Upper lobe of left lung (tissue), 6 donors: Measurements from ENCODE around the gene SORCS1. TPM values are rescaled to one million over a fixed set of nuclear protein-coding genes. Genes with fewer than 3 reads are reported as not detected.

ENCODE experiments used
- ATAC-seq, 2 donors: fragments of 200-7000 bp; cut with Tn5 transposase; one replicate each; pipeline ENCODE4 v1.9.1; 2022; ENCODE audit warnings: mild to moderate bottlenecking in 2 of 2, moderate library complexity in 2 of 2; ENCODE audit not compliant: low FRiP score in 2 of 2
- DNase-seq, 2 donors: peaks; one replicate each; pipeline ENCODE4 v3.0.0-alpha.2; 2019 to 2020
- H3K27ac ChIP-seq, 4 donors: fragments of 200-600 bp; sonication (generic); one replicate each; pipeline ENCODE4 v1.5.1; 2016 to 2019
- H3K27me3 ChIP-seq, 4 donors: fragments of 200-600 bp; sonication (generic); one replicate each; pipeline ENCODE4 v1.5.1; 2017 to 2019
- H3K36me3 ChIP-seq, 4 donors: fragments of 200-600 bp; sonication (generic); one replicate each; pipeline ENCODE4 v1.5.1; 2016 to 2019
- H3K4me1 ChIP-seq, 4 donors: fragments of 200-600 bp; sonication (generic); one replicate each; pipeline ENCODE4 v1.5.1; 2018 to 2019
- H3K4me3 ChIP-seq, 4 donors: fragments of 200-600 bp; sonication (generic); one replicate each; pipeline ENCODE4 v1.5.1; 2017 to 2019; ENCODE audit warnings: mild to moderate bottlenecking in 2 of 4, moderate library complexity in 1 of 4
- H3K9me3 ChIP-seq, 4 donors: fragments of 200-600 bp; sonication (generic); one replicate each; pipeline ENCODE4 v1.5.1; 2018 to 2019
- CTCF ChIP-seq, 6 experiments: fragments of 450-650 bp in 4 of 6; fragments of 200-600 bp in 2 of 6; sonication (generic) in 2 of 6; IDR thresholded peaks; one replicate each; pipeline ENCODE4 v1.5.1; 2016 to 2019; ENCODE audit warnings: antibody characterized with exemption in 6 of 6
- EP300 ChIP-seq, 4 donors: sonication (generic); formaldehyde crosslinking; IDR thresholded peaks; one replicate each; pipeline ENCODE4 v1.5.1; 2017; ENCODE audit warnings: antibody characterized with exemption in 4 of 4, control low read depth in 2 of 4
- POLR2A ChIP-seq, 4 donors: fragments of 450-650 bp; IDR thresholded peaks; one replicate each; pipeline ENCODE4 v1.5.1; 2016 to 2017; ENCODE audit warnings: antibody characterized with exemption in 4 of 4, mild to moderate bottlenecking in 2 of 4
- POLR2AphosphoS5 ChIP-seq, 2 donors: sonication (generic); formaldehyde crosslinking; IDR thresholded peaks; one replicate each; pipeline ENCODE4 v1.5.1; 2017; ENCODE audit warnings: antibody characterized with exemption in 2 of 2
- WGBS, 2 donors: methylation state at CpG; one replicate each; pipeline ENCODE4 v1.1.5; 2017 to 2018; 5-methylcytosine and 5-hydroxymethylcytosine counted together
- total RNA-seq, 6 donors: library from RNA; depleted of rRNA in 4 of 6; stranded (reverse); fragments of >200 nt in 4 of 6; gene quantifications; one replicate each; pipeline versions ENCODE4 v1.1.0 to v1.2.1, GENCODE V29; 2016 to 2021
- donor health status: DM: no; HTN: no; CAD: no; lungs with moderate emphysema.
- donor health status: DM: no; HTN: yes; CAD: no; lungs with severe emphysema.

SORCS1 gene
- total RNA-seq: under 1 TPM in 3 of 6 donors, not detected in 3; 0.10 to 0.77 (median 0.10) TPM

GRCh38 chr10:107163881-107164861 lies at the start of gene SORCS1:
TSS of gene SORCS1 (minus strand) at chr10:107164706.
- peaks cover 0 to 12% (median 4%) of the 10 kb centered on the region in 4 donors for H3K27me3 ChIP-seq
- H3K9me3 ChIP-seq: no peaks in the 10 kb centered on the region
- no peaks in the 10 kb centered on the region for H3K36me3 ChIP-seq
- ATAC-seq: peak in 1 of 2 donors; percentile 46
- peak in 1 of 2 donors; percentile 88 for DNase-seq
- H3K4me1 ChIP-seq: peaks cover 0 to 11% (median 2%) of the 10 kb centered on the region in 4 donors
- 2 to 5% methylated on average over 28 to 37 of the region's 105 CpGs for WGBS, 2 donors
- H3K4me3 ChIP-seq: peak within 1 kb of the TSS in 3 of 4 donors; percentile 22 to 38 (median 37)
- H3K27ac ChIP-seq: no peak within 1 kb of the TSS
- TF ChIP-seq POLR2AphosphoS5 (IDR thresholded peaks at IDR 0.05) (no peak), POLR2A (IDR thresholded peaks at IDR 0.05) (no peak), CTCF (IDR thresholded peaks at IDR 0.05) (no peak), EP300 (IDR thresholded peaks at IDR 0.05) (no peak)

- H3K27me3 ChIP-seq: no peaks in the 10 kb centered on the region
- no peak overlapping the region for H3K4me3 ChIP-seq
- WGBS, 2 donors: 93 to 96% methylated on average over 2 of the region's 2 CpGs
- TF ChIP-seq POLR2AphosphoS5 (IDR thresholded peaks at IDR 0.05) (no peak), POLR2A (IDR thresholded peaks at IDR 0.05) (no peak)
- no peak for ATAC-seq
- H3K36me3 ChIP-seq: no peaks in the 10 kb centered on the region
- H3K27ac ChIP-seq: no peak overlapping the region
- H3K9me3 ChIP-seq: no peaks in the 10 kb centered on the region
- H3K4me1 ChIP-seq: no peaks in the 10 kb centered on the region
- DNase-seq: no peak
Measured at GRCh38 chr10:107214261-107214660, 49.8 kb upstream of the SORCS1 start.

- Histone ChIP-seq H3K4me3 (no peak overlapping the region), H3K9me3 (no peaks in the 10 kb centered on the region), H3K27ac (no peak overlapping the region), H3K36me3 (no peaks in the 10 kb centered on the region), H3K4me1 (no peaks in the 10 kb centered on the region), H3K27me3 (no peaks in the 10 kb centered on the region)
- peak in 1 of 2 donors; percentile 20 for DNase-seq
- WGBS, 2 donors: 94 to 95% methylated on average over 8 of the region's 8 CpGs
- no peak for TF ChIP-seq EP300 (IDR thresholded peaks at IDR 0.05)
- no peak for TF ChIP-seq CTCF (IDR thresholded peaks at IDR 0.05)
- no peak for TF ChIP-seq POLR2A (IDR thresholded peaks at IDR 0.05)
- TF ChIP-seq POLR2AphosphoS5 (IDR thresholded peaks at IDR 0.05): no peak
- ATAC-seq: no peak
Measured at GRCh38 chr10:107213861-107214260, 49.4 kb upstream of the SORCS1 start.

GRCh38 chr10:107206833-107207232 lies 42.3 kb upstream of the SORCS1 start:
- Histone ChIP-seq H3K27ac (no peak overlapping the region), H3K36me3 (no peaks in the 10 kb centered on the region), H3K9me3 (no peaks in the 10 kb centered on the region), H3K4me3 (no peak overlapping the region), H3K27me3 (no peaks in the 10 kb centered on the region), H3K4me1 (no peaks in the 10 kb centered on the region)
- TF ChIP-seq POLR2A (IDR thresholded peaks at IDR 0.05) (no peak), CTCF (IDR thresholded peaks at IDR 0.05) (no peak), EP300 (IDR thresholded peaks at IDR 0.05) (no peak), POLR2AphosphoS5 (IDR thresholded peaks at IDR 0.05) (no peak)
- ATAC-seq (no peak), DNase-seq (no peak)
- WGBS, 2 donors: 67 to 74% methylated on average over 4 of the region's 4 CpGs

GRCh38 chr10:107169516-107169915 lies 5.0 kb upstream of the SORCS1 start:
- ATAC-seq (no peak), DNase-seq (no peak)
- H3K4me1 ChIP-seq: peaks cover 0 to 5% (median 0%) of the 10 kb centered on the region in 4 donors
- no peaks in the 10 kb centered on the region for H3K9me3 ChIP-seq
- H3K36me3 ChIP-seq: no peaks in the 10 kb centered on the region
- TF ChIP-seq POLR2AphosphoS5 (IDR thresholded peaks at IDR 0.05) (no peak), CTCF (IDR thresholded peaks at IDR 0.05) (no peak), POLR2A (IDR thresholded peaks at IDR 0.05) (no peak), EP300 (IDR thresholded peaks at IDR 0.05) (no peak)
- peaks cover 0 to 5% (median 2%) of the 10 kb centered on the region in 4 donors for H3K27me3 ChIP-seq
- 23 to 29% methylated on average over 1 of the region's 1 CpG for WGBS, 2 donors
- no peak overlapping the region for H3K4me3 ChIP-seq
- H3K27ac ChIP-seq: no peak overlapping the region
